IPS DF 6.9 (cell line): ENCODE data around the gene FAM219A.

Experiments
- DNase-seq: peaks from one replicate; pipeline ENCODE4 v3.0.0-alpha.2; 2013; ENCODE audit warnings: low read depth, low spot score
- H3K27ac ChIP-seq: one replicate; pipeline ENCODE4 v1.5.1; 2013; ENCODE audit warnings: low read length, control low read depth
- H3K27me3 ChIP-seq: 2 replicates; pipeline ENCODE4 v1.6.1; 2013; ENCODE audit warnings: mild to moderate bottlenecking, low read length; ENCODE audit not compliant: control insufficient read depth, insufficient read depth
- H3K36me3 ChIP-seq: 2 replicates; pipeline ENCODE4 v1.6.1; 2013; ENCODE audit warnings: low read length; ENCODE audit not compliant: control insufficient read depth, insufficient read depth
- H3K4me1 ChIP-seq: 2 replicates; pipeline ENCODE4 v1.6.1; 2013; ENCODE audit warnings: low read length; ENCODE audit not compliant: control insufficient read depth, insufficient read depth
- H3K4me3 ChIP-seq: 2 replicates; pipeline ENCODE4 v1.5.1; 2013; ENCODE audit warnings: mild to moderate bottlenecking, low read length
- H3K9me3 ChIP-seq: 2 replicates; pipeline ENCODE4 v1.6.1; 2013; ENCODE audit warnings: low read length, inconsistent platforms; ENCODE audit not compliant: control insufficient read depth, insufficient read depth
- WGBS: extraction: QIAGEN DNeasy Blood & Tissue Kit; methylation state at CpG from one replicate; pipeline ENCODE4 v1.1.7; 2013; ENCODE audit warnings: mixed read lengths, missing lambda C conversion rate; ENCODE audit not compliant: insufficient read length, insufficient coverage; 5-methylcytosine and 5-hydroxymethylcytosine counted together

The FAM219A gene

DNA sequence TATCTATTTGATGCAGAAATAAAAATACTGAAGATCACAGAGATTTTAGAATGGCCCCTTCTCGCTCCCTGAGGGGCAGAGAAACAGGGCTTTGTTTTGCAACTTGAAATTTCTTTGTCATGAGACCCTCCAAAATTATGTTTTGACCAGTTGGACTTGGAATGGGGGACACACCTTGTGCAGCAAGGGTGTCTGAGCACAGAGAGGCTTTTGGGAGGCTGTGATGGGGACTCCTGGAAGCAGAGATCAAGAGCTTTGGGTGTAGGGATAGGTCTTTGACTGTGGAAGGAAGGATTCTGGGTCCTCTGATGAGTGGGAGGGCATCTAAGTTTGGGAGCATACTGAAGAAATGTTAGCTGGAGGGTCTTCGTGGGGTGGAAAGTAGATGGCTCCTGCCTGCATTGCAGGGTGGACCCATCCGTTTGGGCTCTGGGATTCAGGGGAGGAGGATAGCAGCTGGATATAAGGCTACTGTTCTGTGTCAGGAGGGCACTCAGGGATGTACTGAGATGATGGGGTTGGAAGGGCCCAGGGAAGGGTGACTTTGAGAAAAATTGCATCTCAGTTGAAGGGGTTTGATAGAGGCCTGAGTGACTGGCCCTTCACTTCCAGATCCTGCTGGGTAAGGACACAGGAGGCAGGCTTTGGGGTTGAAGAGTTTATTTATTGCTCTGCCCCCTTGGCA is 79.9 kb downstream of the FAM219A start:
- no peaks in the 10 kb centered on the region for H3K36me3 ChIP-seq
- no peak overlapping the region for H3K27ac ChIP-seq
- no peak overlapping the region for H3K4me3 ChIP-seq
- H3K4me1 ChIP-seq = peaks cover 9% of the 10 kb centered on the region
- H3K9me3 ChIP-seq = no peaks in the 10 kb centered on the region
- H3K27me3 ChIP-seq = peaks cover 7% of the 10 kb centered on the region; the same call in 1 of the 2 replicates
- no peak for DNase-seq
- no CpG with 5 or more reads among the region's 3 CpGs for WGBS

DNA sequence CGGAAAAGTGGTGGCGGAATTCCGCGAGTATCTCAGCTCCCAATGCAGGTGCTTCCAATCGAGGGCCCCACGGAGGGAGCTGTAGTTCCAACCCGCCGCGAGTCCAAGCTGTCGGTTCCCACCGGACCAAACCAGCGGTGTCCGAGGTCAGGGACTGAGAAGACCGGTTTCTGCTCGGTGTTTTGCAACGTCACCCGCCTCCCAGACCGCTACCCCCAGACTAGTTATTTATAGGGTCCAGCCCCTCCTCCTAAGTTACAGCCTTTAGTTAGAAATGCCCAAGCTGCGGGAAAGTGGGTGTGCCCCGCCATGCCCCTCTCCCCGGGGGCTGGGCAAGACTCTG is 81.0 kb downstream of the FAM219A start:
- peaks cover 7% of the 10 kb centered on the region; the same call in 1 of the 2 replicates for H3K27me3 ChIP-seq
- no CpG with 5 or more reads among the region's 21 CpGs for WGBS

GRCh38 chr9:34376596-34377403 is 81.6 kb downstream of the FAM219A start, which contains the start of gene MYORG:
Gene MYORG, minus strand, starts transcription at chr9:34376898. Its CDS starts 3,955 bp downstream, at chr9:34372943.
- Histone ChIP-seq H3K4me1 (peaks cover 9% of the 10 kb centered on the region), H3K27me3 (peaks cover 7% of the 10 kb centered on the region; the same call in 1 of the 2 replicates), H3K36me3 (peaks cover 2% of the 10 kb centered on the region; the same call in 1 of the 2 replicates), H3K4me3 (peak within 1 kb of the TSS; percentile 61; the same call in 1 of the 2 replicates), H3K27ac (no peak within 1 kb of the TSS), H3K9me3 (no peaks in the 10 kb centered on the region)
- DNase-seq = peak; percentile 97
- no CpG with 5 or more reads among the region's 54 CpGs for WGBS

More for the DNA sequence above, 81.0 kb downstream of the FAM219A start:
- peaks cover 9% of the 10 kb centered on the region for H3K4me1 ChIP-seq
- H3K27ac ChIP-seq = no peak overlapping the region
- H3K36me3 ChIP-seq = no peaks in the 10 kb centered on the region; the same call in 1 of the 2 replicates
- no peaks in the 10 kb centered on the region for H3K9me3 ChIP-seq
- peak overlapping the region; percentile 48; the same call in 1 of the 2 replicates for H3K4me3 ChIP-seq
- DNase-seq = no peak

GRCh38 chr9:34375901-34376595 is 82.3 kb downstream of the FAM219A start:
- Histone ChIP-seq H3K36me3 (peaks cover 3% of the 10 kb centered on the region; the same call in 1 of the 2 replicates), H3K4me3 (peak overlapping the region; percentile 61; the same call in 1 of the 2 replicates), H3K27me3 (peaks cover 7% of the 10 kb centered on the region; the same call in 1 of the 2 replicates), H3K27ac (no peak overlapping the region), H3K9me3 (no peaks in the 10 kb centered on the region), H3K4me1 (peaks cover 9% of the 10 kb centered on the region)
- DNase-seq = peak; percentile 25
- WGBS = no CpG with 5 or more reads among the region's 22 CpGs

GRCh38 chr9:34374905-34375552 is 83.3 kb downstream of the FAM219A start:
- H3K4me3 ChIP-seq = no peak overlapping the region
- no peaks in the 10 kb centered on the region for H3K9me3 ChIP-seq
- DNase-seq = peak; percentile 9
- no peak overlapping the region for H3K27ac ChIP-seq
- no CpG with 5 or more reads among the region's 5 CpGs for WGBS
- peaks cover 5% of the 10 kb centered on the region for H3K4me1 ChIP-seq
- peaks cover 3% of the 10 kb centered on the region; the same call in 1 of the 2 replicates for H3K36me3 ChIP-seq
- peaks cover 2% of the 10 kb centered on the region; the same call in 1 of the 2 replicates for H3K27me3 ChIP-seq

- H3K27me3 ChIP-seq = no peaks in the 10 kb centered on the region
- peaks cover 4% of the 10 kb centered on the region for H3K4me1 ChIP-seq
- no peak for DNase-seq
- H3K27ac ChIP-seq = no peak overlapping the region
- peaks cover 3% of the 10 kb centered on the region; the same call in 1 of the 2 replicates for H3K36me3 ChIP-seq
- H3K9me3 ChIP-seq = no peaks in the 10 kb centered on the region
- WGBS = no CpG with 5 or more reads among the region's 3 CpGs
- no peak overlapping the region for H3K4me3 ChIP-seq
Measured at GRCh38 chr9:34374339-34374738, 84.0 kb downstream of the FAM219A start.

DNA sequence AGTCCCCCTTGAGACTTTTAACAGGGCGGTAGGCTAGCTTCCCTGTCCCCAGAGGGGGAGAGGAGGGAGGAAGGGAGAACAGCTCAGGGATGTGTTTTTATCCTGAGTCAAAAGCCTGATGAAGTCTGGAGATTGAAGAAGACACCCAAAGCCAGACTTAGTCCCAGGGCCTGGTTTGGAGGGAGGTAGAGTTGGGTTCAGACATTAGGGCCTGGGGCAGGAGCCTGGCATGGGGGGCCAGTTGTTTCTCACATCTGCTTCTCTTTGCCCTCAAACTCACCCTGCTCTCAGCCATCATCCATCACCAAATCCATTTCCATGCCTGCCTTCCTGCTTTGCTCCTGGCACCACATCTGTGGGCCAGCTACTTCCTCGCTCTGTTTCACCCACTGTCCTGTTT is 84.6 kb downstream of the FAM219A start:
- Histone ChIP-seq H3K27ac (no peak overlapping the region), H3K4me1 (peaks cover 4% of the 10 kb centered on the region), H3K4me3 (no peak overlapping the region), H3K9me3 (no peaks in the 10 kb centered on the region), H3K36me3 (peaks cover 3% of the 10 kb centered on the region; the same call in 1 of the 2 replicates), H3K27me3 (no peaks in the 10 kb centered on the region)
- no peak for DNase-seq
- no CpG with 5 or more reads among the region's 2 CpGs for WGBS

GRCh38 chr9:34372467-34373011 is 85.8 kb downstream of the FAM219A start:
- no peak overlapping the region for H3K27ac ChIP-seq
- DNase-seq = peak; percentile 13
- peaks cover 3% of the 10 kb centered on the region; the same call in 1 of the 2 replicates for H3K36me3 ChIP-seq
- no peaks in the 10 kb centered on the region for H3K9me3 ChIP-seq
- H3K4me3 ChIP-seq = no peak overlapping the region
- peaks cover 4% of the 10 kb centered on the region for H3K4me1 ChIP-seq
- no peaks in the 10 kb centered on the region for H3K27me3 ChIP-seq
- no CpG with 5 or more reads among the region's 41 CpGs for whole genome bisulfite sequencing

GRCh38 chr9:34371886-34372466 is 86.4 kb downstream of the FAM219A start:
- Histone ChIP-seq H3K27me3 (no peaks in the 10 kb centered on the region), H3K4me3 (no peak overlapping the region), H3K36me3 (peaks cover 3% of the 10 kb centered on the region; the same call in 1 of the 2 replicates), H3K9me3 (no peaks in the 10 kb centered on the region), H3K27ac (no peak overlapping the region), H3K4me1 (peaks cover 4% of the 10 kb centered on the region)
- WGBS = no CpG with 5 or more reads among the region's 60 CpGs
- DNase-seq = no peak
